Activated CD4-positive, alpha-beta T cell treated with anti-CD3 and anti-CD28 coated beads for 1 hour (primary cell): ENCODE measurements around the gene SERTAD1.
"Not testable (repeated sequence)": the region's sequence is repeated elsewhere in the genome, so short reads cannot be mapped to it uniquely, and the experiment has no call there.

Experiments
- DNase-seq: peaks from one replicate; pipeline ENCODE4 v3.0.0-alpha.2; 2020

The SERTAD1 gene

DNA sequence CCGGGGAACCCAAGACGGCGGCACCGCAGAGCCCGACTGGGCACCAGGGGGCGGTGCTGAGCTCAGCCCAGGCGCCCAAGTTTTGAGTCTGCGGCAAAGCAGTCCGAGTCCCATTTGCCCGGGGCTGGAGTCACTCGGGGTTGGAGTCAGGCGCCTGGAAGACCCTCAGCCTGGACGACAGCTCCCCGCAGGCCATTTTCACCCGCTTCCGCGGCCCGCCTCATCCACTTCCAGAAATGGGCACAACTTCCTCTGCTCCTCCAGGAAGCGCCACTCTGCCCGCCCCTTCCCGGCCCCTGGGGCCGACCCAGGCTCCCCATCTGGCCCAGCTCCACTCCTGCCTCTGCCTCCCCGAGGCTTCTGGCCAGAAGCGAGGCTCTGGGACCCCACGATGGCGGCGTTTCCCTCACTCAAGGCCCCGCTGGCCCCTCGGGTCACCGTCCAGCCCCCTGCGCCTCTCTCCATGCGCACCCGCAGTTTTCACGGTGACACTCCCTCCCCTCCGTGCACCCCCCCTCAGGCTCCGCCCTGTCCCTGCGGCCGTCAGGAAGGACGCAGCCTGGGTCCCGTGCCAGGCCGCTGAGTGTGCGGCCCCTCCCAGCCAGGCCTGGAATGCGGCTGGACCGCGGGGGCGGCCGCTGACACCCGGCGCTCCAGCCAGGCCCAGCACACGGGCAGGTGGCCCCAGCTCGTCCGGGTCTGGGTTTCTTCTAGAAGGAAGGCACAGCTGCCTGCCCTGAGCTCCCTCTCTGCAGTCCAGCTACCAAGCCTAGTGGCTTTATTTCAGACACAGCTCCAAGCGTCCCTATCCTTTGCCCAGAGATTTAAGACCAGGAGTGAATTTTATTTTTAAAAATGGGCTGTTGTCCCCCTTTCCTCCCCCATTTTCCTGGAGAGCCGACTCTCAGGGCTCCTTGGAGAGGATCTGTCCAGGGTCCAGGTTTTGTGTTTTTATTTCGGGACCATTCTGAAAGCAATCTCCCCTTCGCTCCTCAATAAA lies 4.7 kb downstream of the SERTAD1 start:
- DNase-seq = peak; percentile 61

DNA sequence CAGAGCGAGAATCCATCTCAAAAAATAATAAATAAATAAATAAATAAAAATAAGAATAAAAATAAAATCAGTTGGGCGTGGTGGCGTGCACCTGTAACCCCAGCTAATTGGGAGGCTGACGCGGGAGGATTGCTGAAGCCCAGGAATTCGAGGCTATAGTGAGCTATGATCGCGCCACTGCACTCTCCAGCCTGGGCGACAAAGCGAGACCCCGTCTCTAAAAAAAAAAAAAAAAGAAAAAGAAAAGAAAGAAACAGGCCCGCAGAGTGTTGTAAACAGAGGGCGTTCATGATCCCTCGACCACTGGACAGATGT lies 5.4 kb downstream of the SERTAD1 start:
- no peak for DNase-seq

DNA sequence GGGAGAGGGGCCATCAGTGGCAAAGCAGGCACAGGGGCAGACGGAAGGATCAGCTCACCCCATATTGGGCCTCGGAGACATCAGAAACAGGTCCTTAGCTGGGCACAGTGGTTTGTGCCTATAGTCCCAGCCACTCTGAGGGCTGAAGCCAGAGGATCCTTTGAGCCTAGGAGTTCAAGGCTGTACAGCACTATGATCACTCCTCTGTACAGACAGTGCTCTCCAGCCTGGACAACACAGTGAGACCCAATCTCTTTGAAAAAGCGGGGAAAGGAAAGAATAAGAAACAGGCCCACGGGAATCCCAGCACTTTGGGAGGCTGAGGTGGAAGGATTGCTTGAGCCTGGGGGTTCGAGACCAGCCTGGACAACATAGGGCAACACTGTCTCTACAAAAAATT lies 6.0 kb downstream of the SERTAD1 start:
- DNase-seq = no peak

DNA sequence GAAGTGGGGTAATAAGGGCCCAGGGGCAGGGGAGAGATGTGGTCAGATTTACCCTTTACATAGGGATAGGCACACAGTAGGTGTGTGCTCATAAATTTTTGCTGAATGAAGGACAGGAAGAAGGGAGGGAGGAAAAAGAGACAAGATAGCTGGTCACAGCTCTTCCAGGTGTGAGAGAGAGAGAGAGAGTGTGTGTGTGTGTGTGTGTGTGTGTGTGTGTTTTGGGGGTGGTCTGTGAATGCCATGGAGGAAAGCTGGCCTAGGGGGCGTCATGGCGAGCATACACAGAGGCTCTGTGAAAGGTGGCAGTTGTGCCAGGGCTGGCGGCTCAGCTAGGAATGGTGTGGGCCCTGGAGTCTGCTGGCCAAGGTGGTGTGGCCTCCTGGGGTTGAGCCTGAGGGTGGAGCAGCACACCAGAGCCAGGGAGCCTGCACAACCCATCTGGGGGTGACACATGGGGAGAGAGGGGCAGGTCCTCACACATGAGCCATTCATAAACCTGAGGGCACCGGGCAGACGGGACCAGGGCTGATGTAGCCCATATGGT lies 6.7 kb downstream of the SERTAD1 start:
- DNase-seq = no peak

DNA sequence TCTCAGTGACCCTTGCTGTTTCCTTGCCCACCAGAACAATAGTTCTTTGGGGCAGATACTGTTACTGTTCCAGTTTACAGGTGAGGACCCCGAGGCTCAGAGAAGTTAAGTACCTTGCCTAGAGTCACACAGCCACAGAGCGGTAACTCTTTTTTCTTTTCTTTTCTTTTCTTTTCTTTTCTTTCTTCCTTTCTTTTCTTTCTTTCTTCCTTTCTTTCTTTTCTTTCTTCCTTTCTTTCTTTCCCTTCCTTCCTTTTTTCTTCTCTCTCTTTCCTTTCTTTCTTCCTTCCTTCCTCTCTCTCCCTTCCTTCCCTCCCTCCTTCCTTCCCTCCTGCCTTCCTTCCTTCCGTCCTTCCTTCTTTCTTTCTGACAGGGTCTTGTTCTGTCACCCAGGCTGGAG lies 7.8 kb downstream of the SERTAD1 start:
- no peak for DNase-seq

DNA sequence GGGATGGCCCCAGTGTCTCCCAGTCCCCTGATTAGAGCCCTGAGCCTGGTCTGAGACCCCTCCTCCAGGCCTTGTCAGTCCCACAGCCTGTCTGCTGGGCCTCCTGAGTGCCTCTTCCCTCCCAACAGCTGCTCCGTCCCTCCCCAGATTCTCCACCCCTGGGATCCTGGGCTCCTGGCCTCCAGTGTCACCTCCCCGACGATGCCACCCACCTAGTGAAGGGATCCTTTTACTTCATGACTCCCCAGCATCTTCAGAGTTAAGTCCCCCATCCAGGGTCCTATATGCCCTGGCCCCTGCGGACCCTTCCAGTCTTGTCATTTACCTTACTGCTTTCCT lies 8.2 kb downstream of the SERTAD1 start:
- no peak for DNase-seq

DNA sequence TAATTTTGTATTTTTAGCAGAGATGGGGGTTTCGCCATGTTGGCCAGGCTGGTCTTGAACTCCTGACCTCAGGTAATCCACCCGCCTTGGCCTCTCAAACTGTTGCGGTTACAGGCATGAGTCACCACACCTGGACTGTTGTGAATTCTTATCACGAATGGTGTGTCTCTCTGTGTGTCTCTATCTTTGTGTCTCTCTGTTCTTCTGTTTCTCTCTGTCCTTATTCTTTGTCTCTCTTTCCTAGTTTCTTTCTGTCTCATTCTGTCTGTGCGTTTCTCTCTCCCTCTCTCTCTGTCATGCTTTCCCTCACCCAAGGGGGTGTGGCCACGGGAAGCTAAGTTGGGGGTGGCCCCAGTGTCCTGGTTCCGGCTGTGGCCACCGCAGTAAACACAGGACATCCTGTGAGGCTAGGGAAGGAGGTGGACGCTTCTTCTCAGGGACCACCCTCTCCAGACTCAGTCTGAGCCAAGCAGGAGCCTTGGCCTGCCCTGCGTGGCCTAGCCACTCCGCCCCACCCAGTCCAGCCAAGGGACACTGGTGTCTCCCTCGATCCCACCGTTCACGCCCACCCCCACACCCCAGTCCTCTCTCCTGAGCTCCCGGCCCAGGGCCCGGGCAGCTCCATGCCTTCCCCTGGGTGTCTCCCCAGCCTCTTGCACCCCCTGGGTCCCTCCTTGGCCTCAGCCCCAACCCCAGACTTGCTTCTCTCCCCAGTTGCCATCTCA lies 8.7 kb downstream of the SERTAD1 start:
- DNase-seq = no peak

DNA sequence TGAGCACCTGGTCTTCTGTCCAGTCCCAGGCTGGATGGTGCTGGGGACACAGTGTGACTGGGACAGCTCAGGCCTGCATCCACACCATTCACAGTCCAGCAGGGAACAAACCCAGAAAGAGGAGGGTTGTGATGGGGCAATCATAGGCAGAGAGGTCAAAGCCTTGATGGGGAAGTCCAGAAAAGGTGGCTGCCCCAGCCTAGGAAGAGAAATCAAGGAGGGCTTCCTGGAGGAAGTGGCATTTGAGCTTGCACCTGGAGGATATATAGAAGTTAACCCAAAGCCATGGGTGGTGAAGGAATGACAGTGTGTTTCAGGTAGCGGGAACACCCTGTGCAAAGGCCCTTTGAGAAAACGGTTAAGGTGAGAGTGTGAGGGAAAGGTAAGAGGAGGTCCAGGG lies 10.0 kb downstream of the SERTAD1 start:
- no peak for DNase-seq

DNA sequence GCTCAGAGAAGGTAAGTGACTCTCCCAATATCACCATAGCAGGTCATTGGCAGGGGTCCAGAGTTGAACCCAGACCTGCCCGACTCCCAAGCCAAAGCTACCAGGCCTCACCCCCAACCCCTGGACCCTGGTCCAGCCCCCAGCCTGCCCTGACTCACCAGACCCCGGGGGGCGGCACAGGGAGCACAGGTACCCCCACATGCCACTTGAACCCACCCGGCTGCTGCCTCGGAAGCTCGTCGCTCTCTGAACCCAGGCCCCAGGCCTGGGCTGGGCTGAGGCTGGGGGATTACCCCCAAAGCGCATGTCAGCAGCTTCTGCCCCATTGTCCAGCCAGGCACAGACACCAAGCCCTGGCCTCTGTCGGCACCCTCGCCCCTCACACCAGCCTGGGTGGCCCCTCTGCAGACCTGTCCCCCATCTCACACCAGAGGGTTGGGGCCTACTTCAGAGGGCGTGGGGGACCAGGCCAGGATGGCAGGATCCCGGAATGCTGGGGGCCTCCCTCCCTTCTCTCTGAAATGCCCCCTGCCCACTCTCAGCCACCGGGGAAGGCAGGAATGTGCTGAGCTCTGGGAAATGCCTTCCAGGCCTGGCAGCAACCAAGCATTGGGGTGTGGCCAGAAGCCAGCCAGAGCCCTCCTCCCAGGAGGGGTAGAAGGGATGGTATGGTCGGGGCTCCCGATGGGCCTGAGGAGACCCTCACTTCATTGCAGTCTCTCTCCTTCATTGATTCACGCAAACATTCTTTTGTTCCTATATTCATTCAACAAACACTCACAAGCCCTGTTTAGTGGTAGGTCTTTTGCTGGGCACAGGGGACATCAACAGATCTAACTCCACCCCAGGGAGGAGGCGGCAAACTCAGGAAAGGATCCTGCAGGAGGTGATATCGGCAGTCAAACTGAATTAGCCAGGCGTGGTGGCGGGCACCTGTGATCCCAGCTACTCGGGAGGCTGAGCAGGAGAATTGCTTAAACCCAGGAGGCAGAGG lies 11.0 kb downstream of the SERTAD1 start:
- DNase-seq = no peak

DNA sequence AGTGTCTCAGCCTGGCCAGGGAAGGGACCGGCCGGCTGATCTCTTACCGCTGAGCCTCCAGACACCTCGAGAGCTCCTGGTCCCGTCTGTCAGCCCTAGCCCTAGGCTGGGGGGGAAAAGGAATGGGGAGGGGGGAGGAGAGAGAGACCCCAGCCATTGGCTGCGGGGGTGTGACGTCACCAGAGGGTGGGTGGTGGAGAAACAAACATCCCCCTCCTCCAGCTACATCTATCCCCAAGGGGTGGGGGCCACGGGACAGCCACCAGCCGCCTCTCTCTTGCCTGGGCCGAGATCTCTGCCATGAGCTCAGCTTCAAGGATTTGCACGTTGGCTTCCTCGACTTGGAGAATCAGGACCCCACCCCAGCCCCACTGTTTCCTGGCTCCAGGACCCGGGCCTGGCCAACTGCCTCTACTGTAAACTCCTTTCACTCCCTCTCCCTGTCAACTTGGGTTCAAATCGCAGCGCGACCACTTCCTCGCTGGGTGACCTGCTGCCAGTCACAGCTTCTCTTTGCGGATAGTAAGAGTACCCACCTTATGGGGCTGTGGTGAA lies 12.4 kb downstream of the SERTAD1 start, which contains the start of gene PRX:
PRX (minus strand) TSS at position 88 of the 555 bp plus-strand sequence. CDS start 5,446 bp downstream, outside the sequence.
- no peak for DNase-seq

DNA sequence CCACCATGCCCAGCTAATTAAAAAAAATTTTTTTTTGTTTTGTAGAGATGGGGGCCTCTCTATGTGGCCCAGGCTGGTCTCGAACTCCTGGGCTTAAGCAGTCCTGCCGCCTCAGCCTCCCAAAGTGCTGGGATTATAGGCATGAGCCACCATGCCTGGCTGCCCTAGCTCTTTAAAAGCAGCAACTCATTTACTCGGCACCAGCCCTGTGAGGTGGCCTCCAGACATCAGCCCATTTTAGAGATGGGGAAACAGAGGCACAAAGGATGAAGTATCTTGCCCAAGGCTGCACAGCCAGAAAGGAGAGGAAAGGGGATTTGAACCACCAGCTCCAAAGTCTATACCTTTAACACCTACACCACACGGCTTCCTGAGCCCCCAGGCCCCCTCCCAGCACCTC lies 12.9 kb downstream of the SERTAD1 start:
- no peak for DNase-seq

DNA sequence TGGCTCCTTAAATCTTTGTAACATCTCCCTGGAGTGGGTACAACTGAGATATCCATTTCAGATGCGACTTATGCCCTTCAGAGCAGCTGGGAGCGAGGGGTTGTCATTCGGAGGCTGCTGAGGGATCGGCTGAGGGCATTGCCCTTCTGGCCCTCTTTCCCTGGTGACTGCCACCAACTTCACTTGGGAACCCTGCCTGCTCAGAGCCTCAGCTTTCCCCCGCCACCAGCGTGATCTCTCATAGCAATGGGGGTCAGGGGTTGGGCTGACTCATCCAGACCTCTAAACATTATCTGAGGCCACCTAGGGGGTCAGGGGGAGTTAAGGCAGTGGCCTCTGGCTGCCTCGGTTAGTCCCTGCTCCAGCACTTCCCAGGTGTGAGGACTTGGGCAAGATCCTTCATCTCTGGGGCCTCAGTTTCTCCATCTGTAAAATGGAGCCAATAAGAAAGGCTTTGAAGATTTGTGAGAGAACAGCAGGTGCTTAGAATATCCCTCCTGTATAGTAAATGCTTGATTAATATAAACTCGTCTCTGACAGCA lies 13.8 kb downstream of the SERTAD1 start:
- DNase-seq = no peak

DNA sequence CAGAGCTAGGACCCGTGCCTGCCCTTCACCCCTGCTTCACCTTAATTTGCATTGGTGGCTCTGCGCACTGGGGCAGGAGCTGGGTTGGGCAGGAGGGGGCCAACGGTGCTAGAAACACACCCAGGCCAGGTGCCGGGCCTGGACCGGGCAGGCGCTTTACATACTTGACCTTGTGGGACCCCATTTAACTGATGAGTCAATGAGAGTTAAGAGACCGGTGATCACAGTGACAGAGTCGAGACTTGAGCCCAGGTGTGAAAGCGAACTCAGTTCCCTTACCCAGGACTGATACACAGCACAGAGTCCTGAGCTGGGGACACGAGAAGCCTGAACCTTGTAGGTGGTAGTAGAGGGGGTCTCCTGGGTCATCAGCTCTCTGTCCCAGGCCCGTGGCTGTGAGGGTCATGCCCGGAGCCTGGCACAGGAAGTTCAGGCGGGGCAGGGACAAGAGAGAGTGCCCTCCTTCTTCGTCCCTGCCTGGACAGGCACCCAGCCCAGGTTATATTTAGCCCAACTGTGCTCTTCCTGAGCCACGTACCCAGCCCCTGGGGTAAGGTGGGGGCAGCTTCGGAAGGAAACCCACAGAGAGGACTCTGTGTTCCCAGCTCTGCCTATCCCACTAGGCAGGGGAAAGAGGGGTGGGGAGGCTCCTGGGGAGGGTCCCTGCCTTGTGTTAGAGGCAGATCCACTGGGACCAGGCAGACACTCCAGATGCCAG lies 14.5 kb downstream of the SERTAD1 start:
- no peak for DNase-seq

DNA sequence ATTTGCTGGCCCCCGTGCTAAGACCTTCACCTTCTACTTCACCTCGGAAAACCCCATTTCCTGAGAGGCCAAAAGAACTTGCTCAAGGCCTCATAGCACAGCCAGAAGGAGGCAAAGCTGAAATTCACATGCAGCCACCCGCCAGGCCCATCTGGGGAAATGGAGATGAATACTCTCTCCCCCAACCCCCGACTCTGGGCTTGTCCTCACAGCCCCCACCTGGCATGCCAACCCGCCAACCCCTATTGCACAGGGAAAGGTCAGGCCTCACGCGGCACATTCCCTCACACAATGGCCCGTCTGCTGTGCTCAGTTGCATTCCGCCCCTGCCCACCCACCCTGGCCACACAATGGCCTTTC lies 15.8 kb downstream of the SERTAD1 start:
- DNase-seq = no peak

DNA sequence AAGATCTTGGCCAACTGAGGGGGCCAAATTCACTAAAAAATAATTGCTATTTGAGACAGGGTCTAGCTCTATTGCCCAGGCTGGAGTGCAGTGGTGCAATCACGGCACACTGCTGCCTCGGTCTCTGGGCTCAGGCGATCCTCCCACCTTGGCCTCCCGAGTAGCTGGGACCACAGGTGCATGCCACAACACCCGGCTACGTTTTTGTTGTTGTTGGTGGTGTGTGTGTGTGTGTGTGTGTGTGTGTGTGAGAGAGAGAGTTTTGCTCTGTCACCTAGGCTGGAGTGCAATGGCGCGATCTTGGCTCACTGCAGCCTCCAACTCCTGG lies 17.2 kb downstream of the SERTAD1 start:
- not testable (repeated sequence) for DNase-seq

DNA sequence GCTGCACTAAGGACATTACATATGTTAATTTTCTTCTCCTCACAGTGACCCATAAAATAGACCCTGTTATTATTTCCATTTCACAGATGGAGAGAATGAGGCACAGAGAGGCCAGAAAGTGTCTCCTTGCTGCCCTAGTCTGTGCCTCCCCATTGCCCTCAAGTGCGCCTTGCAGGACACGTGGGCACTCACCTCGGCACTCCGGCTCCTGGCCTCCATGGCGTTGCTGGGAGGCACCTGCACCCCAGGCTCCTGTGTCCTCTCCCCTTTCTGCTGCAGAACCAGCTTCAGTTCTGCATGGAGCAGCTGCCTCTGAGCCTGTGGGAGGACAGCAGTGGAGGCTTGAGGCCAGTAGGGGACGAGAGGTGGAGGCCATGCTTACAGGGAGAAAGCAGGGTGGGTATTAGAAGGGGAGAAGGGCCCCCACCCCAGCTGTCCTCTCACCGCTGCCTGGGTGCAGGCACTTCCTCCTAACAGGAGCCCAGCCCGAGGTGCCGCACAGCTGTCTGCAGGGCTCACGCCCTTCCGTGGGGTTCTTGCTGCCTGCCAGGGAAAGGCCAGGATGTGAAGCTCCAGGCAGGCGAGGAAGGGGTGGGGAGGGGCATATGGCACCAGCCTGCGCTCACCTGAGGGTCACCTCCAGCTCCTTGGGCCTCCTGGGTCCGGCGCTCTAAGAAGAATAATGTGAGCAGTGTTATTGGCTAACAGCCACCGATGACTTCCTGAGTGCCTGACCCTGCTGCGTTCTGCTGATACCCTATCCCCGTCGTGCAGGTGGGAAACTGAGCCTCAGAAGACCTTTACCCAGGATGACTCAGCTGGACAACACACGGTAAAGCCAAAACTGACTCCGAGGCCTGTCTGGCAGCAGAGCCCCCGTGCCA lies 17.8 kb downstream of the SERTAD1 start:
- DNase-seq = no peak

DNA sequence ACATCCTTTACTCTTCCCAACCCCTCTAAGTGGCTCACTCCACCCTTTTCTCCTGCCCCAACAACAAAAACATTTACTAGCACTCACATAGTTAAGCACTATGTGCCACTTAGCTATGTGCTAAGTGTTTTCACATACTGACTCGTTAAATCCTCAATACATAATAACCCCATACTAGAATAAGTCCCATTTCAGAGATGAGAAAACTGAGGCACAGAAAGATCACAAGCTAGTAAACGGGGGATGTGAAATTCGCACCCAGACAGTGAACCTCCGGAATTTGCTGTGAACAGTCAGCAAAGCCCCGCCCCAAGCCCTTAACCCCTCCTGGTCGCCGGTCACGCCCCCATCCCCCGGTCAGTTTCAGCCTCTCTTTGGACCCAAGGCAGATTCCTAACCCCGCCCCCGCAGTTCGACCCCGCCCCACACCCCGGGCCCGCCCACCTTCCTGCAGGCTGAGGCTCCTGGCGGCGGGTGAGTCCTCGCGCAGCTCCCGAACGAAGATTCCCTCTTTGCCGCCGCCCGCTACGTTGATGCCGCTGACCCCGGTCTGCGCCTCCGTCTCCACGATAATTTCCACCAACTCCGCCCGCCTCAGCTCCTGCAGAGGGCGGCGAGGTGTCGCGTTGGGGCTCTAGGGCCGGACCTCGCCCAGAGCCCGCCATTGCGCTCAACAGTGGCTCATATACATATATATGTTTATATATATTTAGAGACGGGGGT lies 22.4 kb downstream of the SERTAD1 start:
- peak; percentile 51 for DNase-seq

DNA sequence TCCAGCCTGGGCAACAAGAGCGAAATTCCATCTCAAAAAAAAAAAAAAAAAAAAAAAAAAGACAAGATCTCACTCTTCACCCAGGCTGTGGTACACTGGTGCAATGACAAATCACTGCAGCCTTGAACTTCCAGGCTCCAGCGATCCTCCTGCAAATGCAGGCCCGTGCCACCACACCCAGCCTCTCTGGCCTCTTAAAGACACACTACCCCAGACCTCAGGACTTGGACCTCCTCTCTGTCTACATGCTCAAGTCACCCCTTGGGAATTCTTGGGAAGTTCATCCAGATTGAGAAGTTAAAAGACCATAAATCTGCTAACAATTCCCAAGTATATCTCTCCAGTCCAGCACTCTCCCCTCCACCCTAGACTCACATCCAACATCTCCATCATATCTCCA lies 25.2 kb downstream of the SERTAD1 start:
- DNase-seq = no peak

DNA sequence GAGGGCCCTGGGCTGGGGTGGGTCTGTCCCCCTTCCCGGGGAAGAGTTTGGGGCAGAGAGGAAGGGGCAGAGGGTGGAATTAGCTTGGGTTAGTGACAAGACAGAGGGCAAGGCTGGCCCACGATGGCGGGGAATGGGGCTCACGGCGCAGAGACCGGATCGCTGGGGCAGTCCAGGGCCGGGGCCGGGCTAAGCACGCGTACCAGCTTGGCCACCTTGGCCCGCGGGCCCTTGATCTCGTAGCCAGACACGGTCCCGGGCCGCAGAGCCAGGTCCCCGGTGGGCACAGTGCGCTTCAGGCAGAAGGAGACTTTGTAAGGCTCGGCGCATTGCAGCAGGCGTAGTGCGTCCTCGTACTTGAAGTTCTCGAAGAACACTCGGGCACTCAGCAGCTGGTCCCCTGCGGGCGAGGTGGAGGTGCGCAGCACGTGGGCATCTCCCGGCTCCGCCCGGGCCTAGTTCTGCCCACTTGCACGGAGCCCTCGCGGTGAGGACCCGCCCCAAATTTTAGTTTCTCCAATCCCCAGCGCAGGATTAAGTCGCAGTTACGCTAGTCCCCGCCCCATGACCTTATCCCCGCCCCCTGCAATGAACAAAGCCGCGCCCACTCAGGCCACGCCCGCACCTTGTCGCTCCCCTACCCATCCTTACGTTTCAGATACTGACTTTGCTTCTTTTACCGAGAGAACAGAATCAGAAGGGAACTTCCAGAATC lies 27.2 kb downstream of the SERTAD1 start:
- peak; percentile 47 for DNase-seq
